Ishikawa (cell line): ENCODE results near the gene TRIM72.

Source experiments
- CEBPB ChIP-seq: IDR thresholded peaks from 2 replicates; pipeline ENCODE4 v1.6.1; 2012
- CREB1 ChIP-seq: IDR thresholded peaks from 2 replicates; pipeline ENCODE4 v1.6.1; 2012; ENCODE audit warnings: low read depth
- EGR1 ChIP-seq: IDR thresholded peaks from 2 replicates; pipeline ENCODE4 v1.6.1; 2012
- EP300 ChIP-seq: IDR thresholded peaks from 2 replicates; pipeline ENCODE4 v1.6.1; 2012; ENCODE audit warnings: borderline replicate concordance
- FOXM1 ChIP-seq: IDR thresholded peaks from 2 replicates; pipeline ENCODE4 v1.6.1; 2012; ENCODE audit warnings: low read depth, borderline replicate concordance
- MAX ChIP-seq: IDR thresholded peaks from 2 replicates; pipeline ENCODE4 v1.6.1; 2012
- NFIC ChIP-seq: IDR thresholded peaks from 2 replicates; pipeline ENCODE4 v1.6.1; 2012
- RAD21 ChIP-seq: IDR thresholded peaks from 2 replicates; pipeline ENCODE4 v1.6.1; 2012; ENCODE audit warnings: low read depth
- REST ChIP-seq: IDR thresholded peaks from 2 replicates; pipeline ENCODE4 v1.6.1; 2012; ENCODE audit warnings: low read depth, mild to moderate bottlenecking
- TAF1 ChIP-seq: IDR thresholded peaks from 2 replicates; pipeline ENCODE4 v1.6.1; 2012; ENCODE audit warnings: low read depth, mild to moderate bottlenecking
- TCF12 ChIP-seq: IDR thresholded peaks from 2 replicates; pipeline ENCODE4 v1.6.1; 2012; ENCODE audit warnings: low read depth
- TEAD4 ChIP-seq: IDR thresholded peaks from 2 replicates; pipeline ENCODE4 v1.6.1; 2012
- USF1 ChIP-seq: IDR thresholded peaks from 2 replicates; pipeline ENCODE4 v1.6.1; 2012
- YY1 ChIP-seq: IDR thresholded peaks from 2 replicates; pipeline ENCODE4 v1.6.1; 2012; ENCODE audit warnings: low read depth
- ZBTB7A ChIP-seq: IDR thresholded peaks from 2 replicates; pipeline ENCODE4 v1.6.1; 2012; ENCODE audit warnings: low read depth

TRIM72 gene

GRCh38 chr16:31271621-31272190 is 57.8 kb downstream of the TRIM72 start:
- TF ChIP-seq EP300 (no peak), REST (no peak), FOXM1 (no peak), YY1 (no peak), MAX (no peak), CREB1 (no peak), USF1 (no peak), TCF12 (no peak), RAD21 (no peak), ZBTB7A (no peak), NFIC (no peak), TAF1 (no peak), CEBPB (no peak), TEAD4 (no peak), EGR1 (no peak)

- TF ChIP-seq TCF12 = no peak
- TF ChIP-seq YY1 = no peak
- no peak for TF ChIP-seq NFIC
- TF ChIP-seq MAX = no peak
- no peak for TF ChIP-seq EP300
- TF ChIP-seq CREB1 = no peak
Measured at GRCh38 chr16:31273187-31273586, 59.3 kb downstream of the TRIM72 start.

- TF ChIP-seq REST (no peak), MAX (no peak), NFIC (no peak)
Measured at GRCh38 chr16:31273676-31274075, 59.8 kb downstream of the TRIM72 start.

GRCh38 chr16:31274831-31275816 is 61.2 kb downstream of the TRIM72 start:
- TF ChIP-seq NFIC (no peak), CEBPB (no peak), MAX (no peak), YY1 (no peak), TEAD4 (no peak), ZBTB7A (no peak), TAF1 (no peak), USF1 (peak; percentile 53; the same call in 1 of the 2 replicates)

GRCh38 chr16:31276600-31276999 is 62.7 kb downstream of the TRIM72 start:
- TF ChIP-seq CEBPB (no peak), RAD21 (no peak), TAF1 (no peak), EGR1 (no peak), CREB1 (no peak), USF1 (no peak), ZBTB7A (no peak), EP300 (no peak), TEAD4 (no peak), YY1 (no peak), MAX (no peak), NFIC (no peak), REST (no peak), TCF12 (no peak), FOXM1 (no peak)
